Measurements from ENCODE around the gene LMAN1L.

GRCh38 chr15:74823324-74823723, 10.7 kb downstream of the LMAN1L start:
- TF ChIP-seq, protein P1, sequence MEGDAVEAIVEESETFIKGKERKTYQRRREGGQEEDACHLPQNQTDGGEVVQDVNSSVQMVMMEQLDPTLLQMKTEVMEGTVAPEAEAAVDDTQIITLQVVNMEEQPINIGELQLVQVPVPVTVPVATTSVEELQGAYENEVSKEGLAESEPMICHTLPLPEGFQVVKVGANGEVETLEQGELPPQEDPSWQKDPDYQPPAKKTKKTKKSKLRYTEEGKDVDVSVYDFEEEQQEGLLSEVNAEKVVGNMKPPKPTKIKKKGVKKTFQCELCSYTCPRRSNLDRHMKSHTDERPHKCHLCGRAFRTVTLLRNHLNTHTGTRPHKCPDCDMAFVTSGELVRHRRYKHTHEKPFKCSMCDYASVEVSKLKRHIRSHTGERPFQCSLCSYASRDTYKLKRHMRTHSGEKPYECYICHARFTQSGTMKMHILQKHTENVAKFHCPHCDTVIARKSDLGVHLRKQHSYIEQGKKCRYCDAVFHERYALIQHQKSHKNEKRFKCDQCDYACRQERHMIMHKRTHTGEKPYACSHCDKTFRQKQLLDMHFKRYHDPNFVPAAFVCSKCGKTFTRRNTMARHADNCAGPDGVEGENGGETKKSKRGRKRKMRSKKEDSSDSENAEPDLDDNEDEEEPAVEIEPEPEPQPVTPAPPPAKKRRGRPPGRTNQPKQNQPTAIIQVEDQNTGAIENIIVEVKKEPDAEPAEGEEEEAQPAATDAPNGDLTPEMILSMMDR (IDR thresholded peaks at IDR 0.05; ENCODE audit: borderline replicate concordance, extremely low read depth, low read length, poor library complexity, severe bottlenecking), result no peak
- TF ChIP-seq EZH2 (IDR thresholded peaks at IDR 0.05; ENCODE audit: borderline replicate concordance, low read depth, low read length, severe bottlenecking), result no peak
